Dedifferentiated amniotic fluid mesenchymal stem cell (primary cell): ENCODE measurements around the gene BRD4.

ENCODE experiments used
- DNase-seq: peaks from one replicate; pipeline ENCODE4 v3.0.0-alpha.2; 2016; ENCODE audit errors: extremely low spot score

The BRD4 gene

GRCh38 chr19:15265214-15265849 is 67.0 kb downstream of the BRD4 start:
- no peak for DNase-seq

GRCh38 chr19:15264933-15265206 is 67.5 kb downstream of the BRD4 start:
- no peak for DNase-seq

GRCh38 chr19:15264061-15264932 is 68.0 kb downstream of the BRD4 start:
- peak; percentile 43 for DNase-seq

GRCh38 chr19:15263361-15263985 is 68.9 kb downstream of the BRD4 start:
- no peak for DNase-seq

- DNase-seq = no peak
These were observed 70.3 kb downstream of the BRD4 start for GRCh38 chr19:15262011-15262410.

GRCh38 chr19:15260939-15261338 is 71.4 kb downstream of the BRD4 start:
- no peak for DNase-seq

GRCh38 chr19:15259907-15260306 is 72.4 kb downstream of the BRD4 start:
- DNase-seq = no peak

GRCh38 chr19:15257782-15258181 is 74.6 kb downstream of the BRD4 start:
- no peak for DNase-seq

- DNase-seq = no peak
These were observed 75.5 kb downstream of the BRD4 start for GRCh38 chr19:15256708-15257331.

GRCh38 chr19:15255359-15255990 is 76.9 kb downstream of the BRD4 start:
- no peak for DNase-seq

- DNase-seq = no peak
These were observed 77.8 kb downstream of the BRD4 start for GRCh38 chr19:15254547-15254946.

GRCh38 chr19:15253513-15253912 is 78.8 kb downstream of the BRD4 start:
- no peak for DNase-seq

GRCh38 chr19:15253061-15253460 is 79.3 kb downstream of the BRD4 start:
- DNase-seq = no peak

GRCh38 chr19:15252398-15253018 is 79.8 kb downstream of the BRD4 start:
- no peak for DNase-seq

- peak; percentile 84 for DNase-seq
These were observed 80.5 kb downstream of the BRD4 start for GRCh38 chr19:15251749-15252397.

- DNase-seq = peak; percentile 23
These were observed 81.2 kb downstream of the BRD4 start for GRCh38 chr19:15251010-15251748.

- no peak for DNase-seq
These were observed 81.7 kb downstream of the BRD4 start for GRCh38 chr19:15250640-15250993.

GRCh38 chr19:15249972-15250639 is 82.2 kb downstream of the BRD4 start:
- DNase-seq = peak; percentile 62

- DNase-seq = no peak
These were observed 82.8 kb downstream of the BRD4 start for GRCh38 chr19:15249528-15249874.
